Endometrium (tissue), 2 donors: ENCODE results near the gene OR6J1.
"Not testable (repeated sequence)": the region's sequence is repeated elsewhere in the genome, so short reads cannot be mapped to it uniquely, and the experiment has no call there.

Experiments used
- FAIRE-seq: peaks from 2 replicates; lab custom pipeline; 2012; peaks lifted over from hg19 to GRCh38; lab: Jason Lieb, UNC
- donor health status: control.
- donor health status: control.

The OR6J1 gene

GRCh38 chr14:22644305-22644635 is at the start of gene OR6J1:
Gene OR6J1 (minus strand): TSS chr14:22644352. CDS start chr14:22634811, 9,541 bp downstream.
- FAIRE-seq: no peak

- no peak for FAIRE-seq
These were observed 48.0 kb upstream of the OR6J1 start for GRCh38 chr14:22692194-22692593.

GRCh38 chr14:22691171-22691570 is 47.0 kb upstream of the OR6J1 start:
- FAIRE-seq: no peak

- FAIRE-seq: no peak
These were observed 45.0 kb upstream of the OR6J1 start for GRCh38 chr14:22689199-22689598.

GRCh38 chr14:22687969-22688368 is 43.8 kb upstream of the OR6J1 start:
- FAIRE-seq: not testable (repeated sequence)

- FAIRE-seq: not testable (repeated sequence)
These were observed 42.0 kb upstream of the OR6J1 start for GRCh38 chr14:22686176-22686611.

GRCh38 chr14:22685467-22685866 is 41.3 kb upstream of the OR6J1 start:
- FAIRE-seq: no peak

GRCh38 chr14:22683428-22683827 is 39.3 kb upstream of the OR6J1 start:
- FAIRE-seq: not testable (repeated sequence)

GRCh38 chr14:22678221-22678620 is 34.1 kb upstream of the OR6J1 start:
- no peak for FAIRE-seq

- FAIRE-seq: not testable (repeated sequence)
These were observed 33.4 kb upstream of the OR6J1 start for GRCh38 chr14:22677551-22677950.

- no peak for FAIRE-seq
These were observed 27.5 kb upstream of the OR6J1 start for GRCh38 chr14:22671622-22672021.

- no peak for FAIRE-seq
These were observed 24.7 kb upstream of the OR6J1 start for GRCh38 chr14:22668863-22669262.

GRCh38 chr14:22668417-22668816 is 24.3 kb upstream of the OR6J1 start:
- FAIRE-seq: no peak

GRCh38 chr14:22667881-22668280 is 23.7 kb upstream of the OR6J1 start:
- no peak for FAIRE-seq

GRCh38 chr14:22666203-22666893 is 22.2 kb upstream of the OR6J1 start:
- FAIRE-seq: no peak

- FAIRE-seq: no peak
These were observed 20.1 kb upstream of the OR6J1 start for GRCh38 chr14:22664261-22664660.

- no peak for FAIRE-seq
These were observed 16.5 kb upstream of the OR6J1 start for GRCh38 chr14:22660654-22661053.

GRCh38 chr14:22658946-22659345 is 14.8 kb upstream of the OR6J1 start:
- no peak for FAIRE-seq

- FAIRE-seq: no peak
These were observed 13.7 kb upstream of the OR6J1 start for GRCh38 chr14:22657861-22658260.

- FAIRE-seq: no peak
These were observed 13.0 kb upstream of the OR6J1 start for GRCh38 chr14:22656945-22657731.

GRCh38 chr14:22656226-22656625 is 12.1 kb upstream of the OR6J1 start:
- no peak for FAIRE-seq

GRCh38 chr14:22653012-22653621 is 9.0 kb upstream of the OR6J1 start:
- no peak for FAIRE-seq

- FAIRE-seq: no peak
These were observed 7.4 kb upstream of the OR6J1 start for GRCh38 chr14:22651586-22651985.
